NK-92 (cell line): ENCODE measurements around the gene NRTN.
"Not testable (repeated sequence)": the region's sequence is repeated elsewhere in the genome, so short reads cannot be mapped to it uniquely, and the experiment has no call there.

Source experiments
- DNase-seq: peaks from one replicate; lab custom pipeline; 2025; ENCODE audit not compliant: unreplicated experiment; lab: John Stamatoyannopoulos, UW

Gene NRTN

DNA sequence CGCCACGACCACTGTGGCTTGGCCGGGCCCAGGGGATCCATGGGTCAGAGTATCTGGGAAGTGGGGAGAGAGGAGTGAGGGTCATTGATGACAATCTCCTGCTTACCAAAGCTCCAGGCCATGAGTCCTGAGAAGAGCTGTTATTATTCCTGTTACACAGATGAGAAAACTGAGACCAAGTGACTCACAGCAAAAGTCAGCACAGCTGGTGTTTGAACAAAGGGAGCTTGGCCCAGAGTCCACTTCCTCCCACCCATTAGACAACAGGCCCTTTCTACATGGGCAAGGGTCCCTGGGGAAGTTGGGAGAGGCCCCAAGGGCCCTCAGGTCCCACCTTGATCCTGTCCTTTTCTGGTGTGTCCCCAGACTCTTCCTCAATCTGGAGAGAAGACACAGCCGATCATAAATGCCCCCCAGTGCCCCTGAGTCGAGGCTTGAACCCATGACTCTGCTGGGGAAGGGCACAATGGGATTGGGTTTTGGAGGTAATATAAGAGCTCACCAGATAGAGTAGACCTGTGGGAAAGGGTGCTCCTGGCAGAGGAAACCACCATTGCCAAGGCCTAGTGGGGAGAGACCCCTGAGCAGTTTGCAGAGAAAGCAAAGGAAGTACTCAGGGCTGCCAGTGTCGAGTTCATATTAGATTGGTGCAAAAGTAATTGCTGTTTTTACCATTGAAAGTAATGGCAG lies 27.8 kb downstream of the NRTN start:
- DNase-seq = no peak

DNA sequence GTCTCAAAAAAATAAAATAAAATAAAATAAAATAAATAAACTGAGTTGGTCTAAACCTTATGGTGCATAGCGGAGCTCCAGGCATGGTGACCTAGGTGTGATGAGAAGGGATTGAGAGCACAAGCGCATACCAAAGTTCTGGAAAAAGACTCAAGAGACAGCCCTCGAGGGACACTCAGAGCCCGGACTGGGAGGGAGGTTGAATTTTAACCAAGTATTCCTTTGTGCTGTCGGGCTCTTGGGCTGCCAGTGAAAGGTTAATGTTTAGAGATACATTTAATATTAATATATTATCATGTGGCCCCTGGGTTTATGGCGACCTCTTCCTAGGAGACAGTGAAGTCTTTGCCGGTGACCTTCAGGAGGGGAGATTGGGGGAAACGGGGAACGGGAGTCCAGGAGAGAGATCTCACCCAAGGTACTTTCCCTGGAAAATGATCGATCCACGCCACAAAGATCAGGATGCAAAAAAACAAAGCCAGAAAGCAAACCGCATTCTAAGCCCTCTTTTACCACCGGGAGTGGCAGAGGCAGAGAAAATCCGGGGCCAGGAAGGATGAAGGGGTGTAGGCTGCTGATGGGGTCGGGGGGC lies 33.0 kb downstream of the NRTN start:
- no peak for DNase-seq

DNA sequence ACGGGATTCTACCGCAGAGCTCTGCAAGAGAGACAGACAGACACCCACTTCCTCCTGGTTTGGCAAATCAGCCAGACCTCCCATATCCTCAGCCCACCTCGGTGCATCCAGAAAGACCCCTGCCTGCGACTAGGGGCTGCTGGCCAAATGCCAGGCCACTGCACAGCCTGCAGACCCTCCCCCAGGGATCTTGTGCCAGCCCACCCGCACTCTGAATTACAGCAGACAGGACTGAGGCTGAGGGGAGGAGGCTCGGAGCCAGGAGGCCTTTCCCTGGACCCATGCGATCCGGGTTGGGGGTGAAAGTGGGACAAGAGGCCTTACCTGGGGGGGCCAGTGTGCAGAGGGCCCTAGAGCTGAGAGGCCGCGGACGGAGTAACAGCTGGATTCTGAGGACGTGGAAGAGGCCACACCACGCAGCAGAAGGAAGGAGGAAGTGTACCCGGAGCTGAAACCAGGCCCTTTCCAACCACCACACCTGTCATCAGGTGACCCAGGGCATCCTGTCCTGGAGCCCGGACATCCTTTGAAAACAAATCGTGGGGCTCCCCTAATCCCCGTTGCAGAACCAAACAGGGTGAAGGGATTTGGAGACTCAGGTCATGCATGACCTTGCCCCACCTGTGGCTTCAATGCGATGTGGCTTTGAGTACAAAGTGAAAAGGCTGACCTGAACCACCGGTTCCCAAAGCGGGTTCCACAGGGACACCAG lies 33.6 kb downstream of the NRTN start:
- DNase-seq = no peak

DNA sequence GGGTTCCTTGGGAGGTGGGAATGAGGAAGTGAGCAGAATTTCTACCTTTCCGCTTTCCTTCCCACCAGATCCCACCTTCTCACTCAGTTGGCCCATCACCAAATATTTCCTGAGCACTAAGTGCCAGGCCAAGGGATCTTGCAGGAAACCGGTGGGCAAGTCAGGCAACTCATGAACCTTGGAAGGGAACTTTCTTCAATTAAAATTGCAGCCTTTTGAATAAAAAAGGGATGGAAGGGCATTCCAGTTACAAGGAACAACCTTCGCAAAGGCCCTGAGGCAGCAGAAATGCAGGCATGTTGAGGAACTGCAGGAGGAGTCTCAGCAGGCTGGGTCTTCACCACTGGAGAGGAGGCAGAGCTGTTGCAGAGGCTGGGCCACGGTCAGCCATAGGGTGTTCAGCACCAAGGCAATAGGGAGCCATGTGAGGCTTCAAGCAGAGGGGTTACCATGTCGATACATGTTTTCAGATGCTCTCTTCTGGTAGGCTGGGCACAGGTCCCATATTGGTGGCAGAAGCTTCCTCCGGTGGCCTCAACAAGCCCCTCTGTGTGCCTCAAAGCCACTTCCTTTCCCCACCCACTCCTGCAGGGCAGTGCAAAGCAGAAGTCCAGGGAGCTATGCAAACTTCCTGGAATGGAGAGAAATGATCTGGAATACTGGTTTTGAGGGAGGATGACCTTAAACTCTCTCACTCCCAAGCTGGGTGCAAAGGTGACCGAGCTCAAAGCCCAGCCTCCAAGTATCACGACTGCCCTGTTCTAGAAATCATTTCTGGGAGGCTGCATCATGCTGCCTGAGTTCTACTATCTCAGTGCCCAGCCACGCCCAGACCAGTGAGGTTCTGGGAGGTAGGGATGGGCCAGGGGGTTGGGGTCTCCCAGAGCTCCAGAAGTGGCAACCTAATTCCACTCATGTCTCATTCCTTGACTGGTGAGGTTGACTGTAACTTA lies 34.5 kb downstream of the NRTN start, which contains the start of gene FUT6:
Gene FUT6, minus strand, starts transcription at position 638 of the 953 bp plus-strand sequence. CDS start 7,135 bp downstream, outside the sequence.
- no peak for DNase-seq

GRCh38 chr19:5841735-5842111 lies 36.9 kb downstream of the NRTN start:
- DNase-seq = not testable (repeated sequence)

- no peak for DNase-seq
These were observed 38.5 kb downstream of the NRTN start for GRCh38 chr19:5843295-5843927.

DNA sequence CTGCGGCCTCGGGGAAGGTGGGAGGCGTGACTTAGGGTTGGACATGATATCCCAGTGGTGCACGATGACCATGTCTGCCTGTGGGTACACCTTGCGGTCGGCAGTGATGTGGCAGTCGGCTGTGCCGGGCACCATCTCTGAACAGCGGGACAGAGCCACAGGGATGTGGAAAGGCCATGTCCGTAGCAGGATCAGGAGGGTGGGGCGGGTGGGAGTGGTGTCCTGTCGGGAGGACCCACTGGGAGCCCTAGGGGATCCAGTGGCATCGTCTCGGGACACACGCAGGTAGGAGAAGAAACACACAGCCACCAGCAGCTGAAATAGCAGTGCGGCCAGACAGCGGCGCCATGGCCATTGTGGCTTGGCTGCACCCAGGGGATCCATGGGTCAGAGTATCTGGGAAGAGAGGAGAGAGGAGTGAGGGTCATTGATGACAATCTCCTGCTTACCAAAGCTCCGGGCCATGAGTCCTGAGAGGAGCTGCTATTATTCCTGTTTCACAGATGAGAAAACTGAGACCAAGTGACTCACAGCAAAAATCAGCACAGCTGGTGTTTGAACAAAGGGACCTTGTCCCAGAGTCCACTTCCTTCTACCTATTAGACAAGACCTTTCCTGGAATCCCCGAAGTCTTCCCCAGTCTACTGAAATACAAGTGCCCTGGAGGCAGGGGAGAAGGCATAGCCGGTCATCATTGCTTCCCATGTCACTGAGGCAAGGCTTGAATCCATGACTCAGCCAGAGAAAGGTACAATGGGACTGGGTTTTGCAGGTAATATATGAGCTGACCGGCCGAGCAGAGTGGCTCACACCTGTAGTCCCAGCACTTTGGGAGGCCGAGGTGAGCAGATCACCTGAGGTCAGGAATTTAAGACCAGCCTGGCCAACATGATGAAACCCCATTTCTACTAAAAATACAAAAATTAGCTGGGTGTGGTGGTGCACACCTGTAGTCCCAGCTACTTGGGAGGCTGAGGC lies 39.9 kb downstream of the NRTN start:
- no peak for DNase-seq

- DNase-seq = not testable (repeated sequence)
These were observed 43.0 kb downstream of the NRTN start for GRCh38 chr19:5847846-5848245.

DNA sequence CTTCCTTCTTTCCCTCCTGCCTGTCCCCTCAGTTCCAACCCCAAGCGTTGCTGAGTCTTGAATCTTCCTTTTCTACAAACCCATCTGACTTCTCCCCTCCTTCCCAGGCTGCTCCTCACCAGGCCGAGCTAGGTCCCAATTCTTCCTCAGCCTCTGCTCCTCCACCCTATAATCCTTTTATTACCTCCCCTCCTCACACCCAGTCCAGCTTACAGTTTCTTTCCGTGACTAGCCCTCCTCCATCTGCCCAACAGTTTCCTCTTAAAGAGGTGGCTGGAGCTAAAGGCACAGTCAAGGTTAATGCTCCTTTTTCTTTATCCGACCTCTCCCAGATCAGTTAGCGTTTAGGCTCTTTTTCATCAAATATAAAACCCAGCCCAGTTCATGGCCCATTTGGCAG lies 43.8 kb downstream of the NRTN start:
- not testable (repeated sequence) for DNase-seq

DNA sequence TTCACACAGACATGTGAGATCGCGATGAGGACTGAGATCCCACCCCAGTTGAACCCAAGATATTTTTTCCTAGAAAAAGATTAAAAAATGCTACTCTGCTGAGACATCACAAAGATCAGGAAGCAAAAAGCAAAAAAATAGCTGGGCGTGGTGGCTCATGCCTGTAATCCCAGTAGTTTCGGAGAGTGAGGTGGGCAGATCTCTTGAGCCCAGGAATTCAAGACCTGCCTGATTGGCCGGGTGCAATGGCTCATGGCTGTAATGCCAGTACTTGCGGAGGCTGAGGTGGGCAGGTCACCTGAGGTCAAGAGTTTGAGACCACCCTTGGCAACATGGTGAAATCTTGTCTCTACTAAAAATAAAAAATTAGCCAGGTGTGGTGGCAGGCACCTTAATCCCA lies 45.3 kb downstream of the NRTN start:
- no peak for DNase-seq

- no peak for DNase-seq
These were observed 46.0 kb downstream of the NRTN start for GRCh38 chr19:5850743-5851293.

- no peak for DNase-seq
These were observed 46.4 kb downstream of the NRTN start, which contains the start of gene FUT3 for GRCh38 chr19:5851302-5851701. FUT3 (minus strand) TSS chr19:5851449.

- not testable (repeated sequence) for DNase-seq
These were observed 49.3 kb downstream of the NRTN start for GRCh38 chr19:5854121-5854520.

- DNase-seq = not testable (repeated sequence)
These were observed 50.3 kb downstream of the NRTN start for GRCh38 chr19:5855151-5855550.

DNA sequence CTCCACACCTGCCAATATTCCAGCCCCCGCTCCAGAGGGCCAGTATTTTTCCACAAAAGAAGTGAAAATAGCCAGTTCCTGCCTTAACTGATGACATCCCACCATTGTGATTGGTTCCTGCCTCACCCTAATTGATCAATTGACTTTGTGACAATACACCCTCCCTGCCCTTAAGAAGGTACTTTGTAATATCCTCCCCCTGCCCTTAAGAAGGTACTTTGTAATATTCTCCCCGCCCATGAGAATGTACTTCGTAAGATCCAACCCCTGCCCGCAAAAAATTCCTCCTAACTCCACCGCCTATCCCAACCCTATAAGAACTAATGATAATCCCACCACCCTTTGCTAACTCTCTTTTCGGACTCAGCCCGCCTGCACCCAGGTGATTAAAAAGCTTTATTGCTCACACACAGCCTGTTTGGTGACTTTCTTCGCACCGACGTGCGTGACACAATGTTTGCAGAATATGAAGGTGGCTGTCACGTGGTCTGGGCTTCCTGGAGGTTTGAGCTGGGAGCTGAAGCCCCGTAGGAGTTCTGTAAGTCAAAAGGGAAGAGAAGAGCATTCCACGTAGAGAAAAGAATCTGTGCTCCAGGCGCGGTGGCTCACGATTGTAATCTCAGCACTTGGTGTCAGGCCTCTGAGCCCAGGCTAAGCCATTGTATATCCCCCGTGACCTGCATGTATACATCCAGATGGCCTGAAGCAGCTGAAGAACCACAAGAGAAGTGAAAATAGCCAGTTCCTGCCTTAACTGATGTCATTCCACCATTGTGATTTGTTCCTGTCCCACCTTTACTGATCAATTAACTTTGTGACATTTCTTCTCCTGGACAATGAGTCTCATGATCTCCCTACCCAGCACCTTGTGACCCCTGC lies 52.6 kb downstream of the NRTN start:
- DNase-seq = no peak

DNA sequence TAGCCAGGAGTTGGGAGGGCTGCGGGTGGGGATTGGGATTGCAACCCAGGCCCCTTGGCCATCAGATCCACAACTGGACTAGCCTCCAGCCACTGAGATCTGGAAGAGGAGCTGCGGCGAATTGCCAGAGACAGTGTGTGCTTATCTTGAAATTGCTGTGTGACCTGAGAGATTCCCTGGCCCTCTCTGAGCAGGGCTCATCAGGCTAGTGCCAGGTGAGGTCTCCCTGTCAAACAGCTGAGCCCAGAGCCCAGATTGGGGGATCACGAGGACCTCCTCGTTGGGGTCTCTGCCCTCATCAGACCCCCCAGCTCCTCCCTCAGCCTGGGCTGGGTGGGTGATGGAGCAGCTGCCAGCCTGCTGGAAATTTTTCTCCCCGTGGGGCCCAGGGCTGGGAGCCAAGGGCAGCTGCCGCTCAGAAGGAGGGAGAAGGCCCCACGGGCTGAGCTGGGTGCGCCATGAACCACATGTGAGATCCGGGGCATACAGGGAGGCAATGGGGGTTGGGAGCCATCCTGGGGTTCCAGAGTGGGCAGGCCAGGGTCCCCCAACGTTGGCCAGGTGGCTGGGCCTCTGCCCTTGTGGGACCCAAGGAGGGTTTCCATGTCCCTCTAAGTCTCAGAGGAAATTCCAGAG lies 58.3 kb downstream of the NRTN start:
- no peak for DNase-seq

- no peak for DNase-seq
These were observed 59.3 kb downstream of the NRTN start for GRCh38 chr19:5864013-5864720.
